Transverse colon (tissue), 4 donors: ENCODE data around the gene MATK.

ENCODE experiments used
- POLR2A ChIP-seq: fragments of 450-650 bp; IDR thresholded peaks from one replicate; pipeline ENCODE4 v1.6.1; 2016; ENCODE audit warnings: antibody characterized with exemption, mild to moderate bottlenecking, moderate library complexity
- POLR2AphosphoS5 ChIP-seq, 3 donors: sonication (generic); formaldehyde crosslinking; IDR thresholded peaks; one replicate each; pipeline ENCODE4 v1.6.1; 2016; ENCODE audit warnings: antibody characterized with exemption in 3 of 3
- TF ChIP-seq, protein P1 (sequence below), 5 experiments: fragments of 200-600 bp in 3 of 5; fragments of 450-650 bp in 2 of 5; sonication (generic) in 3 of 5; IDR thresholded peaks; 1 replicate in 2 of 5; 2 replicates in 3 of 5; pipeline ENCODE4 v1.5.1; 2016 to 2017; ENCODE audit warnings: antibody characterized with exemption in 5 of 5, inconsistent platforms in 3 of 5, mild to moderate bottlenecking in 2 of 5, moderate library complexity in 1 of 5

- TF ChIP-seq POLR2A (no peak), POLR2AphosphoS5 (IDR thresholded peaks at IDR 0.05) (no peak)
- TF ChIP-seq, protein P1, sequence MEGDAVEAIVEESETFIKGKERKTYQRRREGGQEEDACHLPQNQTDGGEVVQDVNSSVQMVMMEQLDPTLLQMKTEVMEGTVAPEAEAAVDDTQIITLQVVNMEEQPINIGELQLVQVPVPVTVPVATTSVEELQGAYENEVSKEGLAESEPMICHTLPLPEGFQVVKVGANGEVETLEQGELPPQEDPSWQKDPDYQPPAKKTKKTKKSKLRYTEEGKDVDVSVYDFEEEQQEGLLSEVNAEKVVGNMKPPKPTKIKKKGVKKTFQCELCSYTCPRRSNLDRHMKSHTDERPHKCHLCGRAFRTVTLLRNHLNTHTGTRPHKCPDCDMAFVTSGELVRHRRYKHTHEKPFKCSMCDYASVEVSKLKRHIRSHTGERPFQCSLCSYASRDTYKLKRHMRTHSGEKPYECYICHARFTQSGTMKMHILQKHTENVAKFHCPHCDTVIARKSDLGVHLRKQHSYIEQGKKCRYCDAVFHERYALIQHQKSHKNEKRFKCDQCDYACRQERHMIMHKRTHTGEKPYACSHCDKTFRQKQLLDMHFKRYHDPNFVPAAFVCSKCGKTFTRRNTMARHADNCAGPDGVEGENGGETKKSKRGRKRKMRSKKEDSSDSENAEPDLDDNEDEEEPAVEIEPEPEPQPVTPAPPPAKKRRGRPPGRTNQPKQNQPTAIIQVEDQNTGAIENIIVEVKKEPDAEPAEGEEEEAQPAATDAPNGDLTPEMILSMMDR (IDR thresholded peaks at IDR 0.05), result no peak
These were observed 31.6 kb upstream of the MATK start for GRCh38 chr19:3817761-3818160.
